HepG2 (cell line): ENCODE results near the gene VSIG10L. TPM values are rescaled to one million over a fixed set of nuclear protein-coding genes. Genes with fewer than 3 reads are reported as not detected.
A peak's percentile ranks its signal among the peaks of the same experiment; 100 is the strongest.

Experiments
- ASH2L ChIP-seq: fragments of 300-600, 200-600 bp; sonication (generic); IDR thresholded peaks from 2 replicates; pipeline ENCODE4 v1.7.0; 2017; ENCODE audit warnings: low read depth, mild to moderate bottlenecking, moderate library complexity, mixed read lengths, low read length; ENCODE audit not compliant: insufficient read length
- CREB1 ChIP-seq, 2 experiments: fragments of 450-650 bp in 1 of 2; IDR thresholded peaks; 2 replicates each; pipeline ENCODE4 v1.6.1; 2016 to 2017; ENCODE audit warnings: control low read depth in 1 of 2, mild to moderate bottlenecking in 1 of 2, missing compliant biosample characterization in 1 of 2, missing genetic modification characterization in 1 of 2
- CTCF ChIP-seq: sonication (generic); formaldehyde crosslinking; IDR thresholded peaks from 2 replicates; pipeline ENCODE4 v1.5.0; 2020; ENCODE audit warnings: mild to moderate bottlenecking, missing genetic modification reagents, moderate library complexity
- FOXO1 ChIP-seq: sonication (generic); formaldehyde crosslinking; IDR thresholded peaks from 2 replicates; pipeline ENCODE4 v1.4.0; 2020; ENCODE audit warnings: missing genetic modification reagents
- JUN ChIP-seq: sonication (generic); formaldehyde crosslinking; IDR thresholded peaks from 2 replicates; pipeline ENCODE4 v1.4.0; 2020; ENCODE audit warnings: mild to moderate bottlenecking, missing genetic modification reagents
- KLF12 ChIP-seq: sonication (generic); formaldehyde crosslinking; IDR thresholded peaks from 2 replicates; pipeline ENCODE4 v1.4.0; 2020; ENCODE audit warnings: missing genetic modification reagents, borderline replicate concordance
- KLF15 ChIP-seq: sonication (generic); formaldehyde crosslinking; IDR thresholded peaks from 2 replicates; pipeline ENCODE4 v1.8.1; 2023; ENCODE audit warnings: borderline replicate concordance, mild to moderate bottlenecking, inconsistent platforms, missing genetic modification reagents, mixed read lengths
- MTA3 ChIP-seq: sonication (generic); formaldehyde crosslinking; IDR thresholded peaks from 2 replicates; pipeline ENCODE4 v1.4.0; 2020; ENCODE audit warnings: missing genetic modification reagents
- PHB2 ChIP-seq: fragments of 450-650 bp; IDR thresholded peaks from 2 replicates; pipeline ENCODE4 v1.6.1; 2018; ENCODE audit not compliant: partially characterized antibody
- SAP130 ChIP-seq: IDR thresholded peaks from 2 replicates; pipeline ENCODE4 v1.6.1; 2016; ENCODE audit warnings: low read depth
- SSRP1 ChIP-seq: IDR thresholded peaks from 2 replicates; pipeline ENCODE4 v1.6.1; 2016; ENCODE audit warnings: control low read depth
- TBL1XR1 ChIP-seq: fragments of 150-350 bp; IDR thresholded peaks from 2 replicates; pipeline ENCODE4 v1.6.1; 2014; ENCODE audit warnings: borderline replicate concordance, low read length; ENCODE audit not compliant: partially characterized antibody
- TBP ChIP-seq: sonication (generic); formaldehyde crosslinking; IDR thresholded peaks from 2 replicates; pipeline ENCODE4 v1.5.0; 2020; ENCODE audit warnings: missing genetic modification reagents
- U2AF2 ChIP-seq: fragments of 200-400 bp; formaldehyde crosslinking; IDR thresholded peaks from 2 replicates; pipeline ENCODE4 v1.6.1; 2017; ENCODE audit warnings: low read depth, mild to moderate bottlenecking, low read length
- UBTF ChIP-seq: sonication (generic); formaldehyde crosslinking; IDR thresholded peaks from 2 replicates; pipeline ENCODE4 v1.4.0; 2020; ENCODE audit warnings: mild to moderate bottlenecking, missing genetic modification reagents
- ZNF24 ChIP-seq: fragments of 450-650 bp; IDR thresholded peaks from 2 replicates; pipeline ENCODE4 v1.6.1; 2017; ENCODE audit warnings: antibody characterized with exemption, mild to moderate bottlenecking
- ZNF263 ChIP-seq: sonication (generic); formaldehyde crosslinking; IDR thresholded peaks from 2 replicates; pipeline ENCODE4 v1.4.0; 2020; ENCODE audit warnings: missing genetic modification reagents
- ZNF335 ChIP-seq: sonication (generic); formaldehyde crosslinking; IDR thresholded peaks from 2 replicates; pipeline ENCODE4 v1.4.0; 2020; ENCODE audit warnings: missing genetic modification reagents
- ZNF468 ChIP-seq: sonication (generic); formaldehyde crosslinking; IDR thresholded peaks from 2 replicates; pipeline ENCODE4 v1.8.0; 2022; ENCODE audit warnings: mild to moderate bottlenecking, moderate library complexity, missing genetic modification reagents
- ZNF543 ChIP-seq: sonication (generic); formaldehyde crosslinking; IDR thresholded peaks from 2 replicates; pipeline ENCODE4 v1.4.0; 2020; ENCODE audit warnings: mild to moderate bottlenecking, missing genetic modification reagents
- ZNF546 ChIP-seq: sonication (generic); formaldehyde crosslinking; conservative IDR thresholded peaks from 2 replicates; pipeline ENCODE4 v1.8.1; 2023; ENCODE audit warnings: mild to moderate bottlenecking, missing genetic modification reagents
- ZNF558 ChIP-seq: sonication (generic); formaldehyde crosslinking; IDR thresholded peaks from 2 replicates; pipeline ENCODE4 v1.9.0; 2022; ENCODE audit warnings: mild to moderate bottlenecking, missing genetic modification reagents, borderline replicate concordance
- ZNF572 ChIP-seq: sonication (generic); formaldehyde crosslinking; IDR thresholded peaks from 2 replicates; pipeline ENCODE4 v1.5.1; 2020; ENCODE audit warnings: mild to moderate bottlenecking, missing genetic modification reagents
- ZNF713 ChIP-seq: sonication (generic); formaldehyde crosslinking; IDR thresholded peaks from 2 replicates; pipeline ENCODE4 v1.4.0; 2020; ENCODE audit warnings: mild to moderate bottlenecking, missing genetic modification reagents
- ZNF747 ChIP-seq: sonication (generic); formaldehyde crosslinking; IDR thresholded peaks from 2 replicates; pipeline ENCODE4 v1.8.1; 2023; ENCODE audit warnings: missing genetic modification reagents, mild to moderate bottlenecking, borderline replicate concordance
- polyA plus RNA-seq, 8 experiments: library from polyadenylated mRNA; depleted of rRNA in 3 of 8; stranded (reverse) in 7 of 8; unstranded in 1 of 8; fragments of >200 nt; fragmentation: Illumina TruSeq in 4 of 8; extraction: Trizol in 4 of 8; gene quantifications; 2 replicates each; pipeline versions ENCODE4 v1.2.1 to v1.2.3, GENCODE V29; 2011 to 2016; ENCODE audit warnings: low read depth in 4 of 8, missing spikeins in 1 of 8, mixed read lengths in 1 of 8; ENCODE audit not compliant: insufficient read depth in 1 of 8
- total RNA-seq, 5 experiments: library from RNA; depleted of rRNA; stranded (reverse); fragments of >200 nt; fragmentation: Illumina TruSeq; extraction: Trizol; gene quantifications; 2 replicates each; pipeline ENCODE4 v1.2.3, GENCODE V29; 2016; ENCODE audit warnings: low read depth in 1 of 5
- TF ChIP-seq, protein P1 (sequence below): sonication (generic); formaldehyde crosslinking; IDR thresholded peaks from 2 replicates; pipeline ENCODE4 v1.8.1; 2022; ENCODE audit warnings: mild to moderate bottlenecking, missing genetic modification reagents

The VSIG10L gene
- total and polyA plus RNA-seq, 2 of the 13 experiments (the other 11 are each of a cell fraction or from before 2014, with no cell fraction given) = 2.7 to 8.5 TPM

DNA sequence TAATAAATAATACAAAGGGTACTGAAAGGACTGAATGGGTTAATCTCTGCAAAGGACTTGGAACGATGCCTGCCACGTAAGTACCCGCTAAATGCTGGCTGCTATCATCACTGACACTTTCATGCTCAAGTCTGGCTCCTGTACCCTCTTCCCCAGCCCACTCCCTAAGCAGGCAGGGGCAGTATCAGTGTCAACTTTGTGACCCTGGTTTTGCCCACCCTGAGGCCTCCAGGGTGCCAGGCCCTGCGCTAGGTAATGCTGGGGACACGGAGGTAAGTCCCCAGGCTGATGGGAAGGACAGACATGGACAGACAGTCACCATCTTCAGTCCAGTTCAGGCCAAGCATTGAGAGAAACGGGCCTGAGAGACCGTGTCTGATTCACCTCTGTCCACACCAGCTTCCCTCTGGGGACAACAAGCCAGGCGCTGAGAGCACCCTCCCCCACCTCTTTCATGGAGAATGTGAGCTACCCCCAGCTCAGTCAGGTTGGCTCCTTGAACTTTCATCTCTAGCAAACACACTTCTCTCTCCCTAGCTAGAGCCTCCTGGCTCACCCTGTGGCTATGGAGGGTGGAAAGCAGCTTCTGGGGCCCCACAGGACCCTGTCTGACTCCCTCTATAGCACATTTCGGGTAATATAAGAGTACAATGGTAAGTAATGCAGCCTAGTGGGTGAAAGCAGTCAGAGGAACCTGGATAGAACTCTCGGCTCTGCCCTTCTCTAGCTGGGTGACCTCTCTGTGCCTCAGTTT is 23.4 kb upstream of the VSIG10L start (continued):
- no peak for TF ChIP-seq ZNF572 (CRISPR knock-in tag)
- peak; percentile 28; the same call in 1 of the 2 replicates for TF ChIP-seq ZNF335 (CRISPR knock-in tag)
- no peak for TF ChIP-seq PHB2
- TF ChIP-seq ZNF546 (CRISPR knock-in tag) = no peak
- TF ChIP-seq, protein P1, sequence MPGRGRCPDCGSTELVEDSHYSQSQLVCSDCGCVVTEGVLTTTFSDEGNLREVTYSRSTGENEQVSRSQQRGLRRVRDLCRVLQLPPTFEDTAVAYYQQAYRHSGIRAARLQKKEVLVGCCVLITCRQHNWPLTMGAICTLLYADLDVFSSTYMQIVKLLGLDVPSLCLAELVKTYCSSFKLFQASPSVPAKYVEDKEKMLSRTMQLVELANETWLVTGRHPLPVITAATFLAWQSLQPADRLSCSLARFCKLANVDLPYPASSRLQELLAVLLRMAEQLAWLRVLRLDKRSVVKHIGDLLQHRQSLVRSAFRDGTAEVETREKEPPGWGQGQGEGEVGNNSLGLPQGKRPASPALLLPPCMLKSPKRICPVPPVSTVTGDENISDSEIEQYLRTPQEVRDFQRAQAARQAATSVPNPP (CRISPR knock-in tag) = no peak
- TF ChIP-seq ZNF713 = no peak
- no peak for TF ChIP-seq ZNF24
- no peak for TF ChIP-seq MTA3 (CRISPR knock-in tag)
- TF ChIP-seq JUN (CRISPR knock-in tag) = no peak
- TF ChIP-seq ZNF747 (CRISPR knock-in tag) = peak; percentile 81; the same call in 1 of the 2 replicates
- no peak for TF ChIP-seq TBP (CRISPR knock-in tag)
- TF ChIP-seq TBL1XR1 = peak; percentile 83
- no peak for TF ChIP-seq CTCF
- TF ChIP-seq CREB1 (IDR thresholded peaks at IDR 0.05) = no peak
- no peak; the same call in 1 of the 2 replicates for TF ChIP-seq CREB1 (CRISPR knock-in tag; IDR thresholded peaks at IDR 0.05)
- TF ChIP-seq U2AF2 = no peak
- TF ChIP-seq UBTF = no peak
- peak; percentile 56 for TF ChIP-seq ZNF543
- peak; percentile 31; the same call in 1 of the 2 replicates for TF ChIP-seq ZNF263 (CRISPR knock-in tag)
- peak; percentile 72 for TF ChIP-seq SAP130 (CRISPR knock-in tag)
- 0 out of 2 replicates have a peak, but pooled peaks have one; percentile 48 for TF ChIP-seq KLF12 (CRISPR knock-in tag)
- TF ChIP-seq SSRP1 (CRISPR knock-in tag) = 0 out of 2 replicates have a peak, but pooled peaks have one; percentile 59
- peak; percentile 90 for TF ChIP-seq FOXO1
- TF ChIP-seq KLF15 (CRISPR knock-in tag) = no peak
- TF ChIP-seq ZNF558 (CRISPR knock-in tag) = peak; percentile 70; the same call in 1 of the 2 replicates
- peak; percentile 80 for TF ChIP-seq ASH2L
- TF ChIP-seq ZNF468 (CRISPR knock-in tag) = no peak
